ENCODE results near the gene POFUT2.

POFUT2 gene

DNA sequence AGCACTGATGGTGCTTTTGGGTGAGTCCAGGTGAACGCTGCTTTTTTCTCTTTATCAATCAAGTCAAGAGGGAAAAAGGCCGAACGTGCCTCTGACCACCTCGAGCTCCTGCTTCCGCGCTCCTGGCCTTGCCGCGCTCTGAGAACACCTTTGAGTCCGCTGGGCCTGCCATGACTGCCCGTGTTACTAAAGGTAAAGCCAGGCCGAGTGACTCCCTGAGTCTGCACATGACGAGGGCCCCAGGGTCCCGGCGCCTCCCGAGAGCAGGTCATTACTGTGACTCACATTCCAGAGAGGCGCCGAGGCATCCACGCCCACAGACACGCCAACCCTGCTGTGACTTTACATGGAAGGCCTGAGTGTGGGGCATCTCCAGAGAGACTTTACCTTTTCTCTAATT lies 11.1 kb downstream of the POFUT2 start:
- Histone ChIP-seq H3K4me3 (ENCODE audit: low read depth, low read length, poor library complexity, severe bottlenecking) (no peak overlapping the region), H2AFZ (ENCODE audit: low read length) (no peak overlapping the region), H3K27me3 (ENCODE audit: insufficient read depth, low read length) (no peaks in the 10 kb centered on the region), H3F3A (ENCODE audit: insufficient read depth, low read length) (no peaks in the 10 kb centered on the region), H3K4me2 (ENCODE audit: low read length) (no peak overlapping the region), H3K36me3 (ENCODE audit: insufficient read depth, low read length) (peaks cover 62% of the 10 kb centered on the region), H3K9ac (ENCODE audit: low read length) (no peak overlapping the region), H3K27ac (ENCODE audit: low read depth, low read length, poor library complexity, severe bottlenecking) (no peak overlapping the region), H3K9me3 (ENCODE audit: low read length) (peaks cover 6% of the 10 kb centered on the region; the same call in 1 of the 2 replicates), H3K4me1 (ENCODE audit: insufficient read depth, low read length, severe bottlenecking) (no peaks in the 10 kb centered on the region), H4K20me1 (ENCODE audit: insufficient read depth, low read length) (no peaks in the 10 kb centered on the region), H3K9me2 (ENCODE audit: low read depth, low read length) (no peaks in the 10 kb centered on the region), H3K79me2 (ENCODE audit: insufficient read depth, low read length) (no peaks in the 10 kb centered on the region)
- TF ChIP-seq EZH2 (IDR thresholded peaks at IDR 0.05; ENCODE audit: borderline replicate concordance, low read length): no peak
- TF ChIP-seq, protein P1, sequence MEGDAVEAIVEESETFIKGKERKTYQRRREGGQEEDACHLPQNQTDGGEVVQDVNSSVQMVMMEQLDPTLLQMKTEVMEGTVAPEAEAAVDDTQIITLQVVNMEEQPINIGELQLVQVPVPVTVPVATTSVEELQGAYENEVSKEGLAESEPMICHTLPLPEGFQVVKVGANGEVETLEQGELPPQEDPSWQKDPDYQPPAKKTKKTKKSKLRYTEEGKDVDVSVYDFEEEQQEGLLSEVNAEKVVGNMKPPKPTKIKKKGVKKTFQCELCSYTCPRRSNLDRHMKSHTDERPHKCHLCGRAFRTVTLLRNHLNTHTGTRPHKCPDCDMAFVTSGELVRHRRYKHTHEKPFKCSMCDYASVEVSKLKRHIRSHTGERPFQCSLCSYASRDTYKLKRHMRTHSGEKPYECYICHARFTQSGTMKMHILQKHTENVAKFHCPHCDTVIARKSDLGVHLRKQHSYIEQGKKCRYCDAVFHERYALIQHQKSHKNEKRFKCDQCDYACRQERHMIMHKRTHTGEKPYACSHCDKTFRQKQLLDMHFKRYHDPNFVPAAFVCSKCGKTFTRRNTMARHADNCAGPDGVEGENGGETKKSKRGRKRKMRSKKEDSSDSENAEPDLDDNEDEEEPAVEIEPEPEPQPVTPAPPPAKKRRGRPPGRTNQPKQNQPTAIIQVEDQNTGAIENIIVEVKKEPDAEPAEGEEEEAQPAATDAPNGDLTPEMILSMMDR (IDR thresholded peaks at IDR 0.05; ENCODE audit: low read length): no peak

DNA sequence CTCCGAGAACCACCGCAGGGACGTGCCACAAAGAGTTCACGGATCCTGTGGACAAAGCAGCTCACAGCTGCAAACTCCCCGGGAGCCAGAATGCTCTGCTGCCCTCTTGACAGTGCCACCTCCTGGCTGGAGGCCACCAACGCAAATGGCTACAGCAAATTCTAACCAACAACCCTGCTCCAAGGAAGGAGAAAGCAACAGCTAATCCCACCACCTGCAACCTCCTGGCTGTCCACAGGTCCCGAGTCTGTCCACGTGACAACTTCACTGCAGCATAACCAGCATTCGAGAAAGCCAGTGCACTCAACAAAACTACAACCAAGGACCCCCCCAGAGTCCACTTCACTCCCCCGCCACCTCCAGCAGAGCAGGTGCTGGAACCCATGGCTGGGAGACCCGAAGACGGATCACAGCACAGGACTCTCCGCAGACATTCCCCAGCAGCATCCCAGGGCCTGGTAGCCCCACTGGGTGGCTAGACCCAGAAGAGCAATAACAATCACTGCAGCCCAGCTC lies 17.3 kb downstream of the POFUT2 start:
- no peak for TF ChIP-seq EZH2 (IDR thresholded peaks at IDR 0.05; ENCODE audit: borderline replicate concordance, low read length)
- TF ChIP-seq, protein P1 (IDR thresholded peaks at IDR 0.05; ENCODE audit: low read length): no peak; the same call in 1 of the 2 replicates

DNA sequence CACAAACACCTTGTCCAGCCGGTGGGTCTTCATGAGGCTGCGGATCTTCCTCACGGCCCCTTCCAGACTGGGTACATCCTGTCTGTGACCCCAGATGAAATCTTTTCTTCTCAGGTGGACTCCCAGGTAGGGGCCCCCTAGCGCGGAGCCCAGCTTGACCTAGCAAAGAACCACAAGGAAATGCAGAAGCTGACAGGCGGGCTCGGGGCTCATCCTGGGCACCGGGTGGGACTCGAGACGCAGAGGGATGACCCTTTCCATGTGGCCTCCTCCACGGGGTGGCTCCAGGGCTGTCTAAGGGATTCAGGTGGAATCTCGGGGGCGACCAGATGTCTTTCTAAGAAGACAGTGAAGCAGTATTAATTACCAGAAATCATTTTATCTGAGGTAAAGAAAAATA lies 17.8 kb downstream of the POFUT2 start:
- no peaks in the 10 kb centered on the region for H4K20me1 ChIP-seq (ENCODE audit: insufficient read depth, low read length)
- H3K4me3 ChIP-seq (ENCODE audit: low read depth, low read length, poor library complexity, severe bottlenecking): no peak overlapping the region
- H3K9me3 ChIP-seq (ENCODE audit: low read length): peaks cover 8% of the 10 kb centered on the region; the same call in 1 of the 2 replicates
- no peak overlapping the region for H3K9ac ChIP-seq (ENCODE audit: low read length)
- no peaks in the 10 kb centered on the region for H3K4me1 ChIP-seq (ENCODE audit: insufficient read depth, low read length, severe bottlenecking)
- H2AFZ ChIP-seq (ENCODE audit: low read length): no peak overlapping the region
- TF ChIP-seq, protein P1 (IDR thresholded peaks at IDR 0.05; ENCODE audit: low read length): no peak
- TF ChIP-seq EZH2 (IDR thresholded peaks at IDR 0.05; ENCODE audit: borderline replicate concordance, low read length): no peak
- no peaks in the 10 kb centered on the region for H3K79me2 ChIP-seq (ENCODE audit: insufficient read depth, low read length)
- no peaks in the 10 kb centered on the region for H3K9me2 ChIP-seq (ENCODE audit: low read depth, low read length)
- no peaks in the 10 kb centered on the region for H3F3A ChIP-seq (ENCODE audit: insufficient read depth, low read length)
- no peaks in the 10 kb centered on the region for H3K27me3 ChIP-seq (ENCODE audit: insufficient read depth, low read length)
- H3K27ac ChIP-seq (ENCODE audit: low read depth, low read length, poor library complexity, severe bottlenecking): no peak overlapping the region
- peaks cover 82% of the 10 kb centered on the region for H3K36me3 ChIP-seq (ENCODE audit: insufficient read depth, low read length)
- H3K4me2 ChIP-seq (ENCODE audit: low read length): no peak overlapping the region

More for the DNA sequence above, 17.3 kb downstream of the POFUT2 start:
- Histone ChIP-seq H2AFZ (ENCODE audit: low read length) (no peak overlapping the region), H4K20me1 (ENCODE audit: insufficient read depth, low read length) (no peaks in the 10 kb centered on the region), H3K4me2 (ENCODE audit: low read length) (no peak overlapping the region), H3K4me1 (ENCODE audit: insufficient read depth, low read length, severe bottlenecking) (no peaks in the 10 kb centered on the region), H3K36me3 (ENCODE audit: insufficient read depth, low read length) (peaks cover 82% of the 10 kb centered on the region), H3K27ac (ENCODE audit: low read depth, low read length, poor library complexity, severe bottlenecking) (no peak overlapping the region), H3K79me2 (ENCODE audit: insufficient read depth, low read length) (no peaks in the 10 kb centered on the region), H3F3A (ENCODE audit: insufficient read depth, low read length) (no peaks in the 10 kb centered on the region), H3K9me3 (ENCODE audit: low read length) (peaks cover 9% of the 10 kb centered on the region; the same call in 1 of the 2 replicates), H3K9ac (ENCODE audit: low read length) (no peak overlapping the region), H3K27me3 (ENCODE audit: insufficient read depth, low read length) (no peaks in the 10 kb centered on the region), H3K9me2 (ENCODE audit: low read depth, low read length) (no peaks in the 10 kb centered on the region), H3K4me3 (ENCODE audit: low read depth, low read length, poor library complexity, severe bottlenecking) (no peak overlapping the region)

All from OCI-LY1 (cell line).